Gastroesophageal sphincter (tissue), 4 donors: ENCODE results near the gene PRICKLE1. TPM values are rescaled to one million over a fixed set of nuclear protein-coding genes. Genes with fewer than 3 reads are reported as not detected.

ENCODE experiments used
- ATAC-seq: fragments of 150-250 bp; one replicate; pipeline ENCODE4 v1.9.1; 2016; ENCODE audit warnings: mild to moderate bottlenecking, moderate library complexity
- H3K27ac ChIP-seq, 4 donors: fragments of 200-600 bp; sonication (generic) in 3 of 4; 1 replicate in 3 of 4; 2 replicates in 1 of 4; pipeline ENCODE4 v1.5.1; 2016 to 2019
- H3K27me3 ChIP-seq: fragments of 200-600 bp; sonication (generic); one replicate; pipeline ENCODE4 v1.5.1; 2019
- H3K36me3 ChIP-seq, 2 donors: fragments of 200-600 bp; sonication (generic); one replicate each; pipeline ENCODE4 v1.5.1; 2019; ENCODE audit warnings: control low read depth in 1 of 2
- H3K4me1 ChIP-seq, 3 donors: fragments of 200-600 bp; sonication (generic); 1 replicate in 2 of 3; 2 replicates in 1 of 3; pipeline ENCODE4 v1.5.1; 2016 to 2019; ENCODE audit warnings: control low read depth in 2 of 3
- H3K4me3 ChIP-seq, 2 donors: fragments of 200-600 bp; sonication (generic); one replicate each; pipeline ENCODE4 v1.5.1; 2019; ENCODE audit warnings: mild to moderate bottlenecking in 1 of 2, moderate library complexity in 1 of 2
- H3K9me3 ChIP-seq, 3 donors: fragments of 200-600 bp; sonication (generic); one replicate each; pipeline ENCODE4 v1.5.1; 2017 to 2019; ENCODE audit warnings: control low read depth in 2 of 3
- EP300 ChIP-seq: sonication (generic); formaldehyde crosslinking; IDR thresholded peaks from one replicate; pipeline ENCODE4 v1.6.1; 2017; ENCODE audit warnings: antibody characterized with exemption, mild to moderate bottlenecking
- POLR2A ChIP-seq, 2 donors: fragments of 450-650 bp; IDR thresholded peaks; one replicate each; pipeline ENCODE4 v1.6.1; 2017; ENCODE audit warnings: antibody characterized with exemption in 2 of 2, mild to moderate bottlenecking in 2 of 2, moderate library complexity in 1 of 2
- POLR2AphosphoS5 ChIP-seq: sonication (generic); formaldehyde crosslinking; IDR thresholded peaks from one replicate; pipeline ENCODE4 v1.6.1; 2017; ENCODE audit warnings: antibody characterized with exemption
- WGBS, 2 donors: methylation state at CpG; one replicate each; pipeline ENCODE4 v1.1.5; 2018; ENCODE audit warnings: low coverage in 1 of 2; 5-methylcytosine and 5-hydroxymethylcytosine counted together
- total RNA-seq, 4 donors: library from RNA; depleted of rRNA; stranded (reverse); fragments of >200 nt; gene quantifications; one replicate each; pipeline ENCODE4 v1.1.0, GENCODE V29; 2016
- TF ChIP-seq, protein P1 (sequence below), 4 experiments: fragments of 200-600 bp in 2 of 4; fragments of 450-650 bp in 2 of 4; sonication (generic) in 1 of 4; IDR thresholded peaks; one replicate each; pipeline ENCODE4 v1.5.1; 2017 to 2019; ENCODE audit warnings: antibody characterized with exemption in 4 of 4, mild to moderate bottlenecking in 2 of 4, moderate library complexity in 2 of 4

The PRICKLE1 gene
- total RNA-seq, 4 donors from 2014 or later: 8.3 to 30.0 (median 23.3) TPM

DNA sequence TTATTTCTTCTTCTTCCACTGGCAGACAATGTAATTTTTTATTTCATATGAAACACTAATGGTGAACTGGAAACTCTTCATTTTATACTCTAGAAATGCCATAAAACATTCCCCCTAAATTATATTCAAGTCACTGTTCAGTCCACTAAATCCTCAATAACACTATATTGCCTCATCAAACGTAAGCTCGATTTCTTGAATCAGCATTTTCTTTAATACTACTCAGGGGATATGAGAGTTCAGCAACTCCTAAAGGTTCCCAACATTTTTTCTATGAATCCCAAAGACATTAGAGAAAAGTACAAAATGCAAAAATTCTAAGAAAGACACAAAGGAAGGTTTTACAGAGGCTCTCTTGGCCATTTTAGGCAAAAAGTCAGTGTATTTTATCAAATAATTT is 59.3 kb downstream of the PRICKLE1 start:
- ATAC-seq: no peak
- TF ChIP-seq, protein P1, sequence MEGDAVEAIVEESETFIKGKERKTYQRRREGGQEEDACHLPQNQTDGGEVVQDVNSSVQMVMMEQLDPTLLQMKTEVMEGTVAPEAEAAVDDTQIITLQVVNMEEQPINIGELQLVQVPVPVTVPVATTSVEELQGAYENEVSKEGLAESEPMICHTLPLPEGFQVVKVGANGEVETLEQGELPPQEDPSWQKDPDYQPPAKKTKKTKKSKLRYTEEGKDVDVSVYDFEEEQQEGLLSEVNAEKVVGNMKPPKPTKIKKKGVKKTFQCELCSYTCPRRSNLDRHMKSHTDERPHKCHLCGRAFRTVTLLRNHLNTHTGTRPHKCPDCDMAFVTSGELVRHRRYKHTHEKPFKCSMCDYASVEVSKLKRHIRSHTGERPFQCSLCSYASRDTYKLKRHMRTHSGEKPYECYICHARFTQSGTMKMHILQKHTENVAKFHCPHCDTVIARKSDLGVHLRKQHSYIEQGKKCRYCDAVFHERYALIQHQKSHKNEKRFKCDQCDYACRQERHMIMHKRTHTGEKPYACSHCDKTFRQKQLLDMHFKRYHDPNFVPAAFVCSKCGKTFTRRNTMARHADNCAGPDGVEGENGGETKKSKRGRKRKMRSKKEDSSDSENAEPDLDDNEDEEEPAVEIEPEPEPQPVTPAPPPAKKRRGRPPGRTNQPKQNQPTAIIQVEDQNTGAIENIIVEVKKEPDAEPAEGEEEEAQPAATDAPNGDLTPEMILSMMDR (IDR thresholded peaks at IDR 0.05): no peak
- TF ChIP-seq POLR2A (IDR thresholded peaks at IDR 0.05) (no peak), EP300 (no peak), POLR2AphosphoS5 (no peak)
- no peak overlapping the region for H3K27ac ChIP-seq
- no peaks in the 10 kb centered on the region for H3K27me3 ChIP-seq
- no peaks in the 10 kb centered on the region for H3K36me3 ChIP-seq
- no peak overlapping the region for H3K4me3 ChIP-seq
- H3K9me3 ChIP-seq: no peaks in the 10 kb centered on the region
- 67 to 95% methylated on average over 2 of the region's 2 CpGs for WGBS, 2 donors
- peaks cover 5 to 24% (median 7%) of the 10 kb centered on the region in 3 donors for H3K4me1 ChIP-seq

GRCh38 chr12:42525444-42525843 is 64.1 kb downstream of the PRICKLE1 start:
- TF ChIP-seq POLR2A (IDR thresholded peaks at IDR 0.05): no peak
- TF ChIP-seq, protein P1 (IDR thresholded peaks at IDR 0.05): no peak
- no peak for TF ChIP-seq EP300
- no peak for TF ChIP-seq POLR2AphosphoS5
- H3K36me3 ChIP-seq: peaks cover 0 to 5% of the 10 kb centered on the region in 2 donors
- no peaks in the 10 kb centered on the region for H3K4me1 ChIP-seq
- no peak overlapping the region for H3K4me3 ChIP-seq
- H3K27ac ChIP-seq: no peak overlapping the region
- no peak for ATAC-seq
- 40 to 100% methylated on average over 1 of the region's 1 CpG for WGBS, 2 donors
- H3K9me3 ChIP-seq: no peaks in the 10 kb centered on the region
- H3K27me3 ChIP-seq: no peaks in the 10 kb centered on the region

GRCh38 chr12:42524716-42525115 is 64.8 kb downstream of the PRICKLE1 start:
- Histone ChIP-seq H3K4me3 (no peak overlapping the region), H3K27me3 (no peaks in the 10 kb centered on the region), H3K27ac (no peak overlapping the region), H3K36me3 (peaks cover 0 to 5% of the 10 kb centered on the region in 2 donors), H3K4me1 (no peaks in the 10 kb centered on the region), H3K9me3 (no peaks in the 10 kb centered on the region)
- no peak for ATAC-seq
- TF ChIP-seq POLR2A (IDR thresholded peaks at IDR 0.05) (no peak), POLR2AphosphoS5 (no peak), EP300 (no peak)
- TF ChIP-seq, protein P1 (IDR thresholded peaks at IDR 0.05): no peak
- 67 to 94% methylated on average over 3 to 4 of the region's 5 CpGs for WGBS, 2 donors

GRCh38 chr12:42516573-42516972 is 73.0 kb downstream of the PRICKLE1 start:
- ATAC-seq: no peak
- H3K4me3 ChIP-seq: no peak overlapping the region

GRCh38 chr12:42511656-42512055 is 77.9 kb downstream of the PRICKLE1 start:
- no peaks in the 10 kb centered on the region for H3K27me3 ChIP-seq
- 83% methylated on average over 1 of the region's 1 CpG; no CpG with 5 or more reads in 1 of the 2 donors for WGBS, 2 donors
- H3K9me3 ChIP-seq: peaks cover 0 to 9% (median 0%) of the 10 kb centered on the region in 3 donors
- H3K36me3 ChIP-seq: no peaks in the 10 kb centered on the region
- no peak overlapping the region for H3K27ac ChIP-seq
- ATAC-seq: no peak
- no peak overlapping the region for H3K4me3 ChIP-seq
- TF ChIP-seq POLR2A (IDR thresholded peaks at IDR 0.05) (no peak), EP300 (no peak), POLR2AphosphoS5 (no peak)
- TF ChIP-seq, protein P1 (IDR thresholded peaks at IDR 0.05): no peak
- H3K4me1 ChIP-seq: peaks cover 0 to 15% (median 6%) of the 10 kb centered on the region in 3 donors

More at GRCh38 chr12:42516573-42516972, 73.0 kb downstream of the PRICKLE1 start:
- Histone ChIP-seq H3K4me1 (no peaks in the 10 kb centered on the region), H3K36me3 (no peaks in the 10 kb centered on the region), H3K27me3 (no peaks in the 10 kb centered on the region), H3K9me3 (peaks cover 0 to 10% (median 0%) of the 10 kb centered on the region in 3 donors), H3K27ac (no peak overlapping the region)
- 67 to 100% methylated on average over 1 to 2 of the region's 2 CpGs for WGBS, 2 donors
- TF ChIP-seq POLR2A (IDR thresholded peaks at IDR 0.05) (no peak), EP300 (no peak)
- TF ChIP-seq, protein P1 (IDR thresholded peaks at IDR 0.05): no peak
